H9 (cell line): ENCODE measurements around the gene STIMATE. TPM values are rescaled to one million over a fixed set of nuclear protein-coding genes. Genes with fewer than 3 reads are reported as not detected.

Experiments used
- DNase-seq: peaks from one replicate; pipeline ENCODE4 v3.0.0-alpha.2; 2017
- H2AFZ ChIP-seq: one replicate; pipeline ENCODE4 v1.6.1; 2013; ENCODE audit warnings: mild to moderate bottlenecking, low read length, control low read depth, moderate library complexity
- H2AK5ac ChIP-seq: 2 replicates; pipeline ENCODE4 v1.6.1; 2013; ENCODE audit warnings: low read length, control low read depth, mixed read lengths; ENCODE audit not compliant: insufficient read length
- H2BK120ac ChIP-seq: one replicate; pipeline ENCODE4 v1.6.1; 2013; ENCODE audit warnings: low read depth, mild to moderate bottlenecking, low read length, control low read depth, inconsistent platforms; ENCODE audit not compliant: poor library complexity, severe bottlenecking
- H2BK12ac ChIP-seq: 2 replicates; pipeline ENCODE4 v1.6.1; 2013; ENCODE audit warnings: low read length, control low read depth, mixed read lengths, low read depth; ENCODE audit not compliant: insufficient read length
- H2BK15ac ChIP-seq: 2 replicates; pipeline ENCODE4 v1.6.1; 2013; ENCODE audit warnings: low read depth, low read length, control low read depth
- H2BK20ac ChIP-seq: one replicate; pipeline ENCODE4 v1.6.1; 2013; ENCODE audit warnings: low read depth, mild to moderate bottlenecking, low read length, control low read depth, inconsistent platforms; ENCODE audit not compliant: poor library complexity, severe bottlenecking
- H2BK5ac ChIP-seq: 2 replicates; pipeline ENCODE4 v1.6.1; 2013; ENCODE audit warnings: low read length, control low read depth, mixed read lengths; ENCODE audit not compliant: insufficient read length
- H3K14ac ChIP-seq: 2 replicates; pipeline ENCODE4 v1.6.1; 2013; ENCODE audit warnings: low read length, control low read depth; ENCODE audit not compliant: insufficient read depth
- H3K18ac ChIP-seq: 2 replicates; pipeline ENCODE4 v1.6.1; 2013; ENCODE audit warnings: low read depth, mild to moderate bottlenecking, mixed read lengths, low read length, control low read depth; ENCODE audit not compliant: insufficient read length
- H3K23ac ChIP-seq: 2 replicates; pipeline ENCODE4 v1.6.1; 2013; ENCODE audit warnings: low read length, control low read depth, mixed read lengths, low read depth; ENCODE audit not compliant: insufficient read length
- H3K23me2 ChIP-seq: 2 replicates; pipeline ENCODE4 v1.6.1; 2013; ENCODE audit warnings: low read depth, mild to moderate bottlenecking, mixed read lengths, low read length, control low read depth; ENCODE audit not compliant: insufficient read length, poor library complexity, severe bottlenecking
- H3K27ac ChIP-seq: 2 replicates; pipeline ENCODE4 v1.5.1; 2013; ENCODE audit warnings: low read length, control low read depth, mixed read lengths, low read depth; ENCODE audit not compliant: insufficient read length
- H3K27me3 ChIP-seq: 2 replicates; pipeline ENCODE4 v1.6.1; 2013; ENCODE audit warnings: low read length, control low read depth, inconsistent platforms; ENCODE audit not compliant: insufficient read depth
- H3K4ac ChIP-seq: 2 replicates; pipeline ENCODE4 v1.6.1; 2013; ENCODE audit warnings: low read depth, mild to moderate bottlenecking, control low read depth, inconsistent platforms, low read length, moderate library complexity
- H3K4me1 ChIP-seq: 2 replicates; pipeline ENCODE4 v1.6.1; 2013; ENCODE audit warnings: low read length, control low read depth, inconsistent platforms; ENCODE audit not compliant: insufficient read depth
- H3K4me2 ChIP-seq: 2 replicates; pipeline ENCODE4 v1.6.1; 2013; ENCODE audit warnings: low read length, control low read depth, mixed read lengths; ENCODE audit not compliant: insufficient read length, insufficient read depth
- H3K56ac ChIP-seq: 2 replicates; pipeline ENCODE4 v1.6.1; 2013; ENCODE audit warnings: low read depth, mild to moderate bottlenecking, mixed read lengths, low read length, control low read depth; ENCODE audit not compliant: insufficient read length
- H3K79me1 ChIP-seq: 2 replicates; pipeline ENCODE4 v1.6.1; 2013; ENCODE audit warnings: low read depth, mild to moderate bottlenecking, moderate library complexity, low read length, control low read depth, inconsistent platforms; ENCODE audit not compliant: insufficient read depth, poor library complexity, severe bottlenecking
- H3K79me2 ChIP-seq: 2 replicates; pipeline ENCODE4 v1.6.1; 2013; ENCODE audit warnings: low read length, control low read depth, inconsistent platforms; ENCODE audit not compliant: insufficient read depth
- H3K9ac ChIP-seq: 2 replicates; pipeline ENCODE4 v1.6.1; 2013; ENCODE audit warnings: low read length, control low read depth, mixed read lengths; ENCODE audit not compliant: insufficient read length; ENCODE audit errors: extremely low read depth
- H3K9me3 ChIP-seq: one replicate; pipeline ENCODE4 v1.6.1; 2013; ENCODE audit warnings: low read depth, low read length, inconsistent platforms; ENCODE audit not compliant: control insufficient read depth
- H3T11ph ChIP-seq: one replicate; pipeline ENCODE4 v1.6.1; 2013; ENCODE audit warnings: mild to moderate bottlenecking, low read length, control low read depth, inconsistent platforms
- H4K20me1 ChIP-seq: one replicate; pipeline ENCODE4 v1.6.1; 2013; ENCODE audit not compliant: control insufficient read depth, insufficient read length, insufficient read depth
- H4K5ac ChIP-seq: 2 replicates; pipeline ENCODE4 v1.6.1; 2013; ENCODE audit warnings: low read depth, mild to moderate bottlenecking, mixed read lengths, low read length, control low read depth; ENCODE audit not compliant: insufficient read length
- H4K8ac ChIP-seq: replicated peaks from 2 replicates; pipeline ENCODE4 v1.6.1; 2013; ENCODE audit warnings: low read length, control low read depth, mixed read lengths, low read depth; ENCODE audit not compliant: insufficient read length
- H4K91ac ChIP-seq: 2 replicates; pipeline ENCODE4 v1.6.1; 2013; ENCODE audit warnings: low read depth, mild to moderate bottlenecking, moderate library complexity, mixed read lengths, low read length, control low read depth; ENCODE audit not compliant: insufficient read length
- H3K27ac Mint-ChIP-seq, 3 experiments: 2 replicates in 2 of 3; 3 replicates in 1 of 3; pipeline ENCODE4 v1.8.0; 2020 to 2021; ENCODE audit warnings: mixed read lengths in 3 of 3, mild to moderate bottlenecking in 1 of 3, moderate library complexity in 1 of 3
- H3K27me3 Mint-ChIP-seq: 2 replicates; pipeline ENCODE4 v1.8.0; 2021; ENCODE audit warnings: low read depth, mild to moderate bottlenecking, moderate library complexity, mixed read lengths
- H3K36me3 Mint-ChIP-seq, 3 experiments: 2 replicates in 2 of 3; 3 replicates in 1 of 3; pipeline ENCODE4 v1.8.0; 2020 to 2021; ENCODE audit warnings: low read depth in 3 of 3, mixed read lengths in 3 of 3; ENCODE audit not compliant: insufficient read depth in 1 of 3
- H3K4me1 Mint-ChIP-seq, 2 experiments: 2 replicates each; pipeline ENCODE4 v1.8.0; 2020; ENCODE audit warnings: mixed read lengths in 2 of 2
- H3K4me3 Mint-ChIP-seq, 2 experiments: 2 replicates in 1 of 2; 3 replicates in 1 of 2; pipeline ENCODE4 v1.8.0; 2020 to 2021; ENCODE audit warnings: mild to moderate bottlenecking in 2 of 2, mixed read lengths in 2 of 2, moderate library complexity in 1 of 2
- H3K9me3 Mint-ChIP-seq, 2 experiments: 2 replicates in 1 of 2; 3 replicates in 1 of 2; pipeline ENCODE4 v1.8.0; 2020; ENCODE audit warnings: mild to moderate bottlenecking in 2 of 2, mixed read lengths in 2 of 2, moderate library complexity in 1 of 2
- CTCF ChIP-seq: fragments of 200-600 bp; sonication (generic); conservative IDR thresholded peaks from 3 replicates; pipeline ENCODE4 v1.8.0; 2021; ENCODE audit warnings: antibody characterized with exemption, mild to moderate bottlenecking
- WGBS: extraction: QIAGEN DNeasy Blood & Tissue Kit; methylation state at CpG from one replicate; pipeline ENCODE4 v1.1.7; 2013; ENCODE audit warnings: missing lambda C conversion rate, low lambda C conversion rate, mixed read lengths; ENCODE audit not compliant: insufficient read length; ENCODE audit errors: extremely low coverage; 5-methylcytosine and 5-hydroxymethylcytosine counted together
- total RNA-seq: library from RNA; stranded (reverse); gene quantifications from 2 replicates; pipeline ENCODE4 v1.2.1, GENCODE V29; 2021

The STIMATE gene
- total RNA-seq, 1 experiment from 2014 or later, result 25.6 TPM

GRCh38 chr3:52824037-52824436, 73.3 kb downstream of the STIMATE start:
- H2BK15ac ChIP-seq, result no peak overlapping the region
- H3K27me3 Mint-ChIP-seq, result no peaks in the 10 kb centered on the region; the same call in 1 of the 2 replicates
- no peaks in the 10 kb centered on the region for H4K20me1 ChIP-seq
- no peaks in the 10 kb centered on the region; a peak in 2 of 7 replicates for H3K36me3 Mint-ChIP-seq
- no peak overlapping the region for H3T11ph ChIP-seq
- H3K4me1 ChIP-seq, result 0 out of 2 replicates have a peak, but pooled peaks cover 4% of the 10 kb centered on the region
- H3K27ac ChIP-seq, result no peak overlapping the region
- no peak for TF ChIP-seq CTCF
- no peaks in the 10 kb centered on the region for H3K9me3 Mint-ChIP-seq
- no peak overlapping the region for H2BK20ac ChIP-seq
- H3K27ac Mint-ChIP-seq, result no peak overlapping the region
- H3K23me2 ChIP-seq, result no peaks in the 10 kb centered on the region
- no peaks in the 10 kb centered on the region for H3K79me2 ChIP-seq
- H2BK120ac ChIP-seq, result no peak overlapping the region
- no peak overlapping the region for H2AK5ac ChIP-seq
- no peak overlapping the region; the same call in 1 of the 2 replicates for H3K14ac ChIP-seq
- H3K18ac ChIP-seq, result no peak overlapping the region
- no peaks in the 10 kb centered on the region for H3K79me1 ChIP-seq
- no peak overlapping the region for H2BK12ac ChIP-seq
- H3K4me1 Mint-ChIP-seq, result peaks cover 14 to 19% of the 10 kb centered on the region in 2 experiments
- no peak overlapping the region for H3K9ac ChIP-seq
- no peak overlapping the region for H3K56ac ChIP-seq
- no peaks in the 10 kb centered on the region for H3K9me3 ChIP-seq
- no peak overlapping the region for H4K8ac ChIP-seq
- H4K5ac ChIP-seq, result no peak overlapping the region
- no CpG with 5 or more reads among the region's 10 CpGs for WGBS
- H3K4ac ChIP-seq, result no peak overlapping the region
- no peak overlapping the region for H2BK5ac ChIP-seq
- no peak overlapping the region for H3K23ac ChIP-seq
- H3K27me3 ChIP-seq, result no peaks in the 10 kb centered on the region
- H3K4me3 Mint-ChIP-seq, result no peak overlapping the region
- no peak overlapping the region for H4K91ac ChIP-seq
- no peak overlapping the region for H3K4me2 ChIP-seq
- no peak overlapping the region for H2AFZ ChIP-seq
- no peak for DNase-seq
